ENCODE measurements around the gene KIRREL3.

KIRREL3 gene

DNA sequence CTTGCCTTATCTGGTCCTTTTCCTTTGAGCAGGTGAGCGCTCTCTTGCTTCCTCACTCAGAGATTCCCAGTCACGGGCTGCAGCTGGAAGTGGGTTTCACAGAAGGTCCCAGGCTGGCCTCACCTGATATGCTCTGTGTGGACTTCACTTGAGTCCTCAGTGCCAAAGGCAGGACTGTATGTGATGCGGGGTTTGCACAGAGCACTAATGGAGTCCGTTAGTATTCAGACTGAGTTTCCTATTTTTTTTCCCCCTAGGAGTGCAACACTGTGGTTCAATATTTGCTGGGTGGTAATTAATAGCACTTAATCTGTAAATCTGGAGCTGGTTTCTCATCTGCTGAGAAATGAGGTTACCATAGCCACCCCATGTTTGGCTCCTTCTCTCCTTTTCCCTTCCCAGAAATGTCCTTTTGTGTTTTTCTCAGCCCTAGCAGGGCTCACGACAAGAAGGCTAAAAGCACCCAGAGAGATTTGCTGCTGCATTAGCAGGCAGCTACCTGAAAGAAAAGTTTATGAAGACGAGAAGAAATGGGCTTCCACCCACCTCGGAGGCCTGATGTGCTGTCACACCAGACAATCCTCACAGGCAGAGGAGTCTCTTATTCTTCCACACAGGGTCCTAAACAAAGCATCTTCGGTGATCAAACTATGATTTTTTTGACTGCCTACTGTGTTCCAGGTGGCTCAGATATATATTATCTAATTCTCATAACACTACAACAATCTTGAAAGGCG lies 262.1 kb downstream of the KIRREL3 start:
- DNase-seq (ENCODE audit: low read depth) = no peak

DNA sequence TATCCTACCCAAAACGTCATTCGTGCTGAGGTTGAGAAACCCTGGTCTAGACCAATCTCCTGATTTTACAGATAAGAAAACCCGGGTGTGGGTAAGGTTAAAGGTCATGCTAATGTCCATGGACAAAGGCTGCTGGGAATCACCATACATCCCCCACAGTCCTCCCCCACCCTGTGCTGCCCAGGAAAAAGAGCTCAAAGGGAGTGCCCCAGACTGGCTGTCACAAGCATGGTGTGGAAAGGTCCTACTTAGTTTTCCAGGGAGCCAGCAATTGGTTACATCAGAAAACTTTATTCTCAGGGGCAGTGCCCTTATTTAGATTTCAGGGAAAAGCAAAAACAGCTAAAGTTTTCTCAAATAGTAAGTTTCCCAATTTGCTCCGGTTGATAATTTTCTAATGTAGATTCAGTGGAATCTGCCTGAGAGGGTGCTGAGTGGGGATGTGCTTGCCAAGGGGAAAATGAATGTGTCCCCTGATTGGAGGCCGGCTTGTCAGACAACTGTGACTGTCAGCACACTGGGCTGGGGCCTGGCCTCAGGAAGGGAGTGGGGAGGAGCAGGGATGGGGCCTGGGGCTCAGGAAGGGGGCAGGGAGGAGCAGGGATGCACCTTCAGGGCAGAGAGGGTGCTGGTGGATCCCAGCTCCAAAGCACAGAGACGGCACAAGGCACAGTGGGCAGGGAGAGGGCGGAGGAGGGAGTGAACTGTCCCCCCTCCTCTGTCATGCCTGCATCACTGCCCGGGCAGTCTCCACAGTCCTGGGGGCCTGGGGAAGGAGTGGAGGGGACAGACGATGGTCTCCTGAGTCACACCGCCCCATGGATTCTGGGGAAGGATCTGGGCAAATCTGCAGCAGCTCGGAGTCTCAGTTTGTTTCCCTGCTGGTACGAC lies 263.6 kb downstream of the KIRREL3 start:
- no peak for DNase-seq (ENCODE audit: low read depth)

DNA sequence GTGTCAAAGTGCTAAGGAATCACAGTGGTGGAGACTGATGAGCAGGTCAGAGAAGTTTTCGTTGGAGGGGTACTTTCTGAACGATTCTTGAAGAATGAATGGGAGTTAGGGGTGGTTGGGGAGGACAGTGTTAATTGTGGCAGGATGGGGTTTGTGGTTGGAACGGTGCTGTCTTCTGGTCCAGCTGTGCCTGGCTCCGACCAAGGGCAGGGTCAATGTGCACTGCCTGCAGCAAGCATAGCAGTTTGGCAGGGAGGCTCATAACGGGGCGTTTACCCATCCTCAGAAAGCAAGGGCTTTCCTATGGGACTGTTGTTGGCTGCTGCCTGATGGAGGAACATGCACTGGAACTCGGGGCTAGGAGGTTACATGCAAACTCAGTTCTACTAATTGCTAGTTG lies 265.8 kb downstream of the KIRREL3 start:
- no peak for DNase-seq (ENCODE audit: low read depth)

DNA sequence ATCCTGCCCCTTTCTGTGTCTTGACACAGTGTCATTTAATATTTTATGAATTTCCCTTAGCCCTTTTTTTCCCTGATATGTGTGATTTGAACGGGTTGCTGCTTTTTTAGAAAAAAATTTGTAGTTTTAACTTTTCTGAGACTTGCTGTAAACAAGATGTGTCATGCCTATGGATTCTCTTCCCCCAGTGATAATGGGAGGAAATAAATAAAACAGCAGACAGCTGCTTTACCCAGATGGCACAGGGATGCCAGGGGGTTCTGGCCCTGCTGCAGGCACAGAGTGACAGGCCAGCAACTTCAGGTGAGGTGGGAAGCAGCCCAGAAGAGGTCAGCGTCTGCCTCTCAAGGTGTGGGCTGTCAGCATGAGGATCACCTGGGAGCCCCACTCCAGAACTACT lies 266.9 kb downstream of the KIRREL3 start:
- DNase-seq (ENCODE audit: low read depth) = no peak

DNA sequence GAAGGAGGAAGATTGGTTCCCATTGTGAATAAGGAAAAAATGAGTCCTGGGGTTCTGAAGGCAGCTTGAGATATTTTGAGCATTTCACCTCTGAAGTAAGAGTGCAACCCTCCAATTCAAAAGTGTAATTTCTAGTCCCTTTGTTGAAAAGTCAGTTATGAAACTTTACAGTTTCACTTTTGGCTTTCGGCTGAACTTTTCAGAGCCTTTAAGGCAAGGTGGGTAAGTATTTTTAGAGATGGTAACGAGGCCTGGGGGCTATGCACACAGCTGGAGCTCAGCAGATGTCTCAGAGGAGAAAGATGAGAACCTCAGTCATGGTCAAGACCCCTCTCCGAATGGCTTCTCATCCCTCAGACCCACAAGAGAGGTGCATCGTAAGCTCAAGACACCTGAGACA lies 267.6 kb downstream of the KIRREL3 start:
- no peak for DNase-seq (ENCODE audit: low read depth)

DNA sequence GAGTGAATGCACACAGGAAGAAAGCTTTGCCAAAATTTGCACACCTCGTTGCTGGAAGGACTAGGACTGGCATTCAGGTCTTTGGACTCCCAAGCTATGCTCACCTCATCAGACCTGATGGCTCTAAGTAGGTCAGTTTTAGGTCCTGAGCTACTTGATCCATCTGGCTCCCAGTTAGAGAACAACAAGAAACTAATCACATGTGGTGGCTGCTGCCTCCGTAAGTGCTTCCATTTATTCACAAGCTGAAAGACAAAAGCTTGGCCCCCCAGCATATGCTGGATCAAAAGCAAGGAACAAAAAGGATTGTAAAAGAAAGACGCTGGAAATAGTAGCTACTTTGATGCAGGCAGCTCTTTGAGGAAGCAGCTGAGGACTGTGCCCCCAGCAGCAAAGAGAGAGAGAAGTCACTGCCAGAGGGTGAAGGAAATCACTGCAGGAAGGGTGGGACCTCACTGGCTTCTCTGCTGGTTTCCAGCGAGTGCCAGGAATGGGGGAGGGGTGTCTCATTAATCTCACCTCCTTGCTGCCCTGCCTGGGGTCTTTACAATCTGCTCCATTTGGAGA lies 268.9 kb downstream of the KIRREL3 start:
- no peak for DNase-seq (ENCODE audit: low read depth)

DNA sequence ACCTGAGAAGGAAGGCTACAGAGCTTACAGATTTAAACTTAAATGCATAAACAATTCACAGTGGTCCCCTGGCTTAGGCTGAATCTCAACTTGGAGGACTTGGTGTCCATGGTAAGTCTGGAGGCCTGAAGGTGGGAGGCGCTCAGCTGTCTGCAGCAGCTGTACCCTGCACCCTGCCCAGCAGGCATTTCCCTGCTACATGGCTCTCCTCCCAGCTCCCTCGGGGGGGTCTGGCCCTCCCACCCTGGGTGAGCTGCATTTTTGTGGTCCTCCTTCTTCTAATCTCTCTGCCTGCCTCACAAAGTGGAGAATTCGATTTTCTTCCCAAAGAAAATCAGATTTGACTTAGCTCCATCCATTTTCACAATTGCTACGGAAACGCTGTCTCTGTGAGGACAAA lies 273.2 kb downstream of the KIRREL3 start:
- DNase-seq (ENCODE audit: low read depth) = no peak

DNA sequence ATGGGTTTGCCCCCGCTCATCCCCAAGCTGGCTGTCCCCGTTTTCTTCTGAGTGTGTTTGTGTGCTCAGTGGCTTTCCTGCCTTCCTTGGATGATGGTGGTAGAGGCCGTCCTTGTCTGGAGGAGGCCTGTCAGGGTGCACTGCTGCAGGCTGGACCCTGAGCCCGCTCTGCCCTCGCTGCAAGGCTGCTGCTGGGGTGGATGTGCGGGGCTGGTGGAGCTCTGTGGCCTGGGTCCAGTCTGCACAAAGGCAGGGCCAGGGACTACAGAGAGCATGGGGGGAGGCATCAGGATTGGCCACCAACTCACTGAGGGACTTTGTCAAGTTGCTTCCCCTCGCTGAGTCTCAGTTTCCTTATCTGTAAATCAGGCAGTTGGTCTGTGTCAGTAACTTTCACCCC lies 275.0 kb downstream of the KIRREL3 start:
- DNase-seq (ENCODE audit: low read depth) = no peak

DNA sequence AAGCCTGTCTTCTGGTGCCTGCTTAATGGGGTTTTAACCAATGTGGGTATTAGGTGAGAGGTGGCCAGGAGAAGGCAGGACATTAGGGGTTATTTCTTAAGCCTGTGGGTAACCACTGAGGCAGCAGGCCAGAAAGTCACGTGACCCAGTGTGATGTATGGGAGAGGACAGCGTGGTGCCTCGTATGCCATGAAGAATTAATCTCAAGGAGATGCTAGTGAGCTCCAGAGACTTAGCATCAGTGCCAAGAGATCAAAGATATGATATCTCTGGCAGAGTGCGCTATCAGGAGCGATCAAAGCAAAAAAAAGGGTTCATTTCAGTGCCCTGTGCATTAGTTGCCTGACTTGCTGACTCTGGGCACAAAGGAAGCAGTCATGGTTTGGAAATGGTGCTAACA lies 275.5 kb downstream of the KIRREL3 start:
- no peak for DNase-seq (ENCODE audit: low read depth)

DNA sequence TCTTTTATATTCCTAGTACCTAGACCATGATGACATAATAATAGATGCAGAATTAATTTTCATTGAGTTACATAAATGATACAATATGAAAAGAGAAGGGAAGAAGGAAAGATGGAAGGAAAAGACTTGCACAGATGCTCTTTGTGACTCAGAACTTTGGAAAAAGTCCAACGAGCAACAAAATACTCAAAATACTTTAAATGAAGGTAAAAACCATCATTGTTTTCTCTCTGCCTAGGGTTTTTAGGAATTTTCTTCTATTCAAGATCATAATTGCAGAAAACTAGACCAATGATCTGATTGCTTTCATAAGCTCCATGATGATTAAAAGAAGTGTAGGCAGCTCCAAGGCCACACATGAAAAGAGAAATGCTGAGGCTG lies 276.9 kb downstream of the KIRREL3 start:
- DNase-seq (ENCODE audit: low read depth) = no peak

DNA sequence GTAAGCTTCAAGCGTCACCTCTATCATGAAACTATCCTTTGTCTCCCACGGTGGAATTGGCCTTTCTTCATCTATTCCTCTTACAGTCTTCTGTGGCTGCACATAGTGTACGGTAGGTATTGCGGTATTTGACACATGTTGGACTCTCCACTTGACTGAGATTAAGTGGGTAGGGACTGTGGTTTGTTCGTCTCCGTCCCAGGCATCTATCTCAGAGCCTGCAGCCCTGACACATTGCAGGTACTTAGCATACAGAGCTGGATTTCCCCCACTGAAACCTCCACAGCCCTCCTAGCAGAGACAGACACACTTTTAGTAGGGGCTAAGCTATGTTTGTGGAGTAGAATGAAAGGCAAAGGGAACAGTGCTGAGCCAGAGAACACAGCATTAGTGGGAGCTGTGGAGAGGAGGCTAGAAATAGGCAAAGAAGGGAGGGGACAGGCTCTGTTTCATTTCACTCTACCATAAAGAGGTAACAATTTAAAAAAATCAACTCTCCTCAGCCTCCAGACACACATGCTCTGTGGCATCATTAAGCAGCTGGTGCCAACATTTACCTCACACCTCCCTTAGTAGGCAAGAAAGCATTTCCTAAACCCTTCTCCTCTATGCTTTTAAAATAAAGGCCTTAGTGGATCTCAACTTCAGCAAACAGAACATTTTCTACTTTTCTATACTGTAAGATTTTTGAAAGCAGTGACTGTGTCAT lies 277.5 kb downstream of the KIRREL3 start:
- no peak for DNase-seq (ENCODE audit: low read depth)

DNA sequence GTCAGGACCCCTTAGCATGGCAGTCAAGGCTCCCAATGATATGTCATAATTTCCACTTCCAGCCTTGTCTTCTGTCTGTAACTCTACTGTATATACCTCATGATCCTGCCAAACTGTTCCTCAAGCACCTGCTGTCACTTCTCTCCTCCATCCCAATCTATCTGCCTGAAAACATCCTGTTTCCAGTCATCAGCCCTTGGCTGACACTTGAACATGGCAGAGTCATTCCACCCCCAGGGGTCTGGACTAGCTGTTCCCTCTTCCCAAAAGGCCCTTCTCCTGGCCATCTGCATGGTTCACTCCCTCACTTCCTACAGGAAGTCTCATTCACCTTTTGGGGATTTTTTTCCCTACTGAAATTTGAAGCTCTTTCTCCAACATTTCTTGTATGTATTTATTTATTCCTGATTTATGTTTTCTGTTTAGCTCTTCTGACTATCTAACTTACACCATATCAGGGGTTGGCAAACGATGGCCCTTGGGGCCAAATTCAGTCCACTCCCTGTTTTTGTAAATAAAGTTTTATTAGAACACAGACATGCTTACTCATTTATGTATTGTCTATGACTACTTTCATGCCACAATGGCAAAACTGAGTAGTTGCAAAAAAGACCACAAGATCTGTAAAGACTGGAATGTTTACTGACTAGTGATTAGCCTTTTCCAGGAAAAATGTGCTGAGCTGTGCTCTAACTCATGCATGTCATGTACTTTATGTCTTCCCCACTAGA lies 278.4 kb downstream of the KIRREL3 start:
- DNase-seq (ENCODE audit: low read depth) = no peak

DNA sequence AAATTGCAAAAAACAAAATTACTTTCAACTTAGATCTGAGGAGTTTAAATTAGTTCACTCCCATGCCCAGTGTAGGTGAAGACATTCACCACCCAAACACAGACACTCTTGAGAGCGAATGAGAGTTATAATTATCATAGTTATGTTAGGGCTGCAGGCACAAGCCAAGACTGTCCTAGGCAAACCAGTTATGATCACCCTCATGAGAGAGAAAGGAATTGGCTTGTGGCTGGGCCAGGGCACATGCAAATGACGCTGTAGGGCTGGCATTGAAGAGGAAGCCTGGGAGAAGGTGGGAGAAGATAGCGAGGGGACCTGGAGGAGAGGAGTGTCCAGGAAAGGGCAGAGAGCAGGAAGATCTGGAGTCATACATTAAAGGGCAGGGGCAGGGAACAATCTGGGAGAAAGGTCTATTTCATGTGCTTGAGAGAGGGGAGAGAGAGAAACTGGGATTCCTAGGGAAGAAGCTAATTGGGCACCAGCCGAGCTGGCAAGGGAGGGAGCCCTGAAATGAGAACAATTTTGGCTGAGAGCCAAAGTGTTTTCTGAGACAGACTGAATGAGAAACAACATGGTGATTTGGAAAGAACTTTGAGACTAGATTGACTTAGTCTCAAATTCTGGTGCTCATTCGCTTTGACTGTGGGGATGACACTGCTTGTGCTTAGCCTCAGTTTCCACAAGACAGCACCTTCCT lies 279.9 kb downstream of the KIRREL3 start:
- no peak for DNase-seq (ENCODE audit: low read depth)

DNA sequence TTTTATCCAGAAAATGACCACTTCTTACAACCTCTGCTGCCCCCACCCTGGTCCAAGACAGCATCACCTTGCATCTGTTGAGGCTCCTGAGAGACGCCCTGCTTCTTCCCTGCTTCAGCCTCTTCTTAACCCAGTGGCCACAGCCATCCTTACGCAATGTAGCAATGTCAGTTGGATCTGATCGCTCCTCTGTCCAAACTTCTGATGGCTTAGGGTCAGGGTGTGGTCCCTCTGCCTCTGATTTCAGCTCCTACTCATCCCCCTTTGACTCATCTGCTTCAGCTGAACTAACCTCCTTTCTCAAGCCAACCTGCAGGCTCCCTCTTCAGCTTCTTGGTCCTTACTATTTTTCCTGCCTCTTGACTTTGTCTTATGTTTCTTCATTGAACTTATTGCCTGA lies 280.8 kb downstream of the KIRREL3 start:
- no peak for DNase-seq (ENCODE audit: low read depth)

DNA sequence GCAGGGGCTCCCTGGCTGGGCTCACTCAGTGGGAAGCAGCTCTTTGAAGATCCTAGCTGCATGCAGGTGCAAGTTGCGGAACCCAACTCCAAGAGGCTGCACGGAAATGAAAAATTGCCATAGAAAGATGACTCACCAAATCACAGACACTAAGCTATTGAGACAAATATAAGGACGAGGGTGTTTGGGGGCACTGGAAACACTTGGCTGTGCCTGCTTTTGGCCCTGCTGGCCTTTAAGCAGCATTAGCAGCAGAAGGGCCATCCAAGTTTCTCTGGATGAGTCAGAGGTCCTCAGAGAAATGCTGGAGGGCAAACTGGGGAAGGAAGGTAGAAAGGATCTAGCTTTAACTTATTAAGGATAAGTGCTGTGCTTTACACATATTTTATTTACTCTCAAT lies 282.3 kb downstream of the KIRREL3 start:
- no peak for DNase-seq (ENCODE audit: low read depth)

DNA sequence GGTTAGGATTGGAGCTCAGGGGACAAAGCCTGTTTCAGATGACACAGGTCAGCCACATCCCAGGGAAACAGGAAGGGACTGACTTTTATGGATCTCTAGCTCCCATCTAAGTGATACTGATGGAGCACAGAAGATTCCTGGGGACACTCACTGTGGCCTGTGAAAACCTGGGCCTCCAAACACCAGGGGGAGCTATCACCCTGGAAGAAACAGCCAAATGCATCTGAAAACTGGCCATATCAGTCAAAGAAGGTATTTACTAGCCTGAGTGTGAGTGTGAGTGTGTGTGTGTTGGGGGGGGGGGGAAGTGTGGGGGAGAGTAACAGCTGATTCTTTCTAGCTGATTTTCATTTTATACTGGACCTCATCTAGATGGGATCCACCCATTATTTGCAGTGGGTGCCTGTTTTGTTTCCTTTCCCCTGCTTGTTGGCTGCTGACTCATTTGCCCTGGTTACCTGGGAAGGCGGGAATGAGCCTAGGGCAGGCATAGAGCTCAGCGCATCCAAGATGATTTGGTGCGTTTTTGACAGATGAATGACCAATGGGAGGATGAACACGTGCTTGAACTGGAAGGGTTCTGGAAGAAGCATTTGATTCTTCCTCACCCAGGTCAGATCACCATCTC lies 284.0 kb downstream of the KIRREL3 start:
- no peak for DNase-seq (ENCODE audit: low read depth)

DNA sequence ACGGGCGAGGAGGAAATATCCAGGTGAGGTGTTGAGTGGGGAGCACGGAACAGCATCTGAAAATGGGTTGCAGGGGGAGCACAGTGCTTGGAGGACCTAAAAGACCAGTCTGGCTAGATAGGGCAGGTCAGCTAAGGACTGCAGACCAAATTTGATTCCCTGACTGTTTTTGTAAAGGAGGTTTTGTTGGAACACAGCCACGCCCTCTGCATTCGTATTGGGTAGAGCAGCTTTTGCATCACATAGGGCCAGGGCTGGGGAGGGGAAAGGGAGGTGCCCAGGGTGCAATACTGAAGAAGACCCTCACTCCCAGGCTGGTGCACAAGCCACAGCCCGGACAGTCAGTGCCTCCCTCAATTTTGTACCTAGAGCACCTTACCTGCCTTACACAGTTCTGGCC lies 286.8 kb downstream of the KIRREL3 start:
- DNase-seq (ENCODE audit: low read depth) = no peak

DNA sequence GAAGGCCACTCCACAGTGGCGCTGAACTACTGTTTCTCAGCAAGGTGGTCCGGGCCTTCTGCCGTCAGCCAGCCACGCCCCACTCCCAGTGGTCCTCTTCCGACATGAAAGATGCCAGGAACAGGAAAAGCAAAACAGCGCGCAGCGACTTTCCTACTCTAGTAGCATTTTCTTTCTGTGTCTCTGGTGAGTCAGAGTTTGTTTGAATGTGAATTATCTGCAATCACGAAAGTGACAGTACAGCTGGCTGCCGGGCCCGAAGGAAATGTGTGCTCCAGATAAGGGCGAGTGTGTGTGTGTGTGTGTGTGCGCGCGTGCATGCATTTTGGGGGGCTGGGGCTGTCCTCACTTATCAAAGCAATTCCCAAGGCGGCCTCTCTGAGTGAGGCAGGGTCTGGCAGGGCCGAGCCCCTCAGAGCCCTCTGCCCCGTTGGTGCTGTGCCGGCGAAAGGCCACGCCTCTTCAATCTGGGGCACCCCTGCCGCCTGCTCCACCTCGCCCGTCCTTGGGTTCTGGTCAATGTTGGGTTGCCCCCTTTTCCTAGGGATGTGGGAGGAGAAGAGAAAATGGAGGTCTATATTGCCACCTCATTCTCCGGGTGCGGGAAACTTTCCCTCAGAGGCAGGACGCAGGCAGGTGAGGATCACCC lies 288.5 kb downstream of the KIRREL3 start:
- no peak for DNase-seq (ENCODE audit: low read depth)

DNA sequence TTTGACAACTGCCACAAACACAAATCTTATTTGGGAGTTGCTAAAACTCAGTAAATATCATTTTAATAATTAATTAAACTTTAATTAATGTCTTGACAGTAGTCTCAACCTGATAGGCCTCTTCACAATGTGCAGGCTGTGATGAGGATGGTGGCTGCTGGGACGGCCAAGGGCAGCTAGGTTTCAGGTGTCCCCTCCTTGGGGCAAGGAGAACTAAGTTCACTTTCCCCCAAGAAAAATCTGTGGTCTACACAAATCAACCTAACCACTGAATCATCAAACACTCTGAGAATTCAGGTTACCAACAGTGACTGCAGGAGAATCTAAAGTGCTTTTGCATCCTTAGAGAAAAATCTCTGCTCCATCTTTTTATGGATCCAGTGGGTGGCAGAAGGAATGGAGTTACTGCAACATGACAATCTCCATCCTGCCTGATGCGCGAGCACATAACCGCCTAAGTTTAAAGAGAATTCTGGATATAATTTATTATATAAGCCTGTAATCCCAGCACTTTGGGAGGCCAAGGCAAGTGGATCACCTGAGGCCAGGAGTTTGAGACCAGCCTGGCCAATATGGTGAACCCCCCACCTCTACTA lies 289.7 kb downstream of the KIRREL3 start:
- DNase-seq (ENCODE audit: low read depth) = no peak

DNA sequence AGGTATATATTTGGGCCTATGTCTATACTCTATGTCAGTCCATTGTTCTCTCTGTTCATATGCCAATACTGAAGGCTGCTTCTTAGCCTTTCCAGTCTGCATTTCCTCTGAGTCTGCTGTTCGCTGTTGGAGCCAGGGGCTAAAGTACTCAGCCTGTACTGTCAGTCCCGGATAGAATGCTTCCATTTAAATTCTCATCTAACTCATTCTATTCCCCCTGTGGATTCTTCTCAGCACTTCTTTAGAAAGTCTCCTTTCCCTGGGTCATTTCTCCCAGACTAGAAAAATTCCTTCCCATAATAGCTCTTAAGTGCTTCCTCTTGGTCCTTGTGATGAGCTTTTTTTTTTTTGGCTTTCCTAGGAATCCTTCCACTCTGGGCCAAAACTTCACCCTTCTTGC lies 293.1 kb downstream of the KIRREL3 start:
- DNase-seq (ENCODE audit: low read depth) = no peak

Measured in stimulated activated CD8-positive, alpha-beta memory T cell treated with anti-CD3 and anti-CD28 coated beads, Interleukin-15, amount 100 ng/mL, for 24 hours (primary cell).